H7 (cell line): Measurements from ENCODE around the gene WDR70. TPM values are rescaled to one million over a fixed set of nuclear protein-coding genes. Genes with fewer than 3 reads are reported as not detected.
"Not testable (repeated sequence)": the region's sequence is repeated elsewhere in the genome, so short reads cannot be mapped to it uniquely, and the experiment has no call there.

Experiments
- DNase-seq: peaks from one replicate; pipeline ENCODE4 v3.0.0; 2012
- H3K27me3 ChIP-seq: 2 replicates; pipeline ENCODE4 v1.6.0; 2011; ENCODE audit warnings: mild to moderate bottlenecking, low read length; ENCODE audit not compliant: control insufficient read depth, insufficient read depth
- H3K36me3 ChIP-seq: replicated peaks from 2 replicates; pipeline ENCODE4 v1.5.1; 2011; ENCODE audit warnings: low read length; ENCODE audit not compliant: control insufficient read depth, insufficient read depth
- H3K4me3 ChIP-seq: 2 replicates; pipeline ENCODE4 v1.5.1; 2011; ENCODE audit warnings: low read depth, mild to moderate bottlenecking, control low read depth, low read length, moderate library complexity; ENCODE audit not compliant: insufficient read depth
- total RNA-seq: library from RNA; depleted of rRNA; stranded (reverse); fragments of >200 nt; shearing (Covaris generic); gene quantifications from 2 replicates; pipeline ENCODE4 v1.2.3, GENCODE V29; 2014

The WDR70 gene
- total RNA-seq, 1 experiment from 2014 or later, result 28.0 TPM

DNA sequence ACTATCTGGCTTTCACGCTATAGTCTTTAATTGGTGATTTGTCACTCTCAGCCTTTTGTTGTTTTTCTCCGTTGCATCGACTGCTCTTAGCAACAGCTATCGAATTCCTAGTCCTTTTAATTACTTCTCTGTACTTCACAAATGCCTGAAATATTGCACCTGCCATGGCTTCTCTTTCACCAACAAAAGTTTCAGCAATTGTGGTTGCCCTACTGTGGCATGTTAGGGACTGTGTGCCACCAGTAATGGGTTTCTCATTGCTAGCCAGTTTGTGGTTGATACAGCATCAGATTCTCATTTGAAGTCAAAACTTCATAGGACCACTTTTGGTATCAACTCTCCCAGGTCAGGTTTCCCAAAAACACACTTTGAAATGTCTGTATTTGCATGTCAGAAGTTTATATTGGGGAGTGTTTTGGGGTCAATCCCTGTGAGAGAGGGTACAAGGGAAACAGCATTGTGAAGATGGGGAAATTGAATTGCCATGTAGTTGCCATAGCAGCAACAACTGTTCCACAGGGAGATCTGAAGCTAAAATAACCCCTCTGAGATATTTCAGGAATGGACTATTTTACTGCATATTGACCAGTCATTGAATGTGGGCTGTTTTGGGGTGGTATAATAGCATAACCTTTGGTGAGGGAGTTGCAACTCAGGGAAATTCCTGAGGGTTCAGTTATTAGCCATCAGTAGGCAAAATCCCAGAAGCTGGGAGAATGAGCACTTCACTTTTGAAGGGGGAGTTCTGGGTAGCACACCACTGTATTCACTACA, 99.2 kb downstream of the WDR70 start:
- no peaks in the 10 kb centered on the region; the same call in 1 of the 2 replicates for H3K36me3 ChIP-seq
- no peak overlapping the region for H3K4me3 ChIP-seq
- DNase-seq, result no peak
- no peaks in the 10 kb centered on the region for H3K27me3 ChIP-seq

DNA sequence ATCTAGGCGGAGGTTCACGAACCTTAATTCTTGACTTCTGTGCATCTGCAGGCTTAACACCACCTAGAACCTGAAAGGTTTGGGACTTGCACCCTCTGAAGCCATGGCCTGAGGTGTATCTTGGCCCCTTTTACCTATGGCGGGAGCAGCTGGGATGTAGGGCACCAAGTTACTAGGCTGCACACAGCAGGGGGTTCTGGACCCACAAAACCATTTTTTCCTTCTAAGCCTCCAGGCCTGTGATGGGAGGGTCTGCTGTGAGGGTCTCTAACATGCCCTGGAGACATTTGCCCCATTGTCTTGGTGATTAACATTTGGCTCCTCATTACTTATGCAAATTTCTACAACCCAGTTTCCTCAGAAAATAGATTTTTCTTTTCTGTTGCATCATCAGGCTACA, 102.3 kb downstream of the WDR70 start:
- H3K27me3 ChIP-seq, DNase-seq, H3K36me3 ChIP-seq, H3K4me3 ChIP-seq: not testable (repeated sequence)

DNA sequence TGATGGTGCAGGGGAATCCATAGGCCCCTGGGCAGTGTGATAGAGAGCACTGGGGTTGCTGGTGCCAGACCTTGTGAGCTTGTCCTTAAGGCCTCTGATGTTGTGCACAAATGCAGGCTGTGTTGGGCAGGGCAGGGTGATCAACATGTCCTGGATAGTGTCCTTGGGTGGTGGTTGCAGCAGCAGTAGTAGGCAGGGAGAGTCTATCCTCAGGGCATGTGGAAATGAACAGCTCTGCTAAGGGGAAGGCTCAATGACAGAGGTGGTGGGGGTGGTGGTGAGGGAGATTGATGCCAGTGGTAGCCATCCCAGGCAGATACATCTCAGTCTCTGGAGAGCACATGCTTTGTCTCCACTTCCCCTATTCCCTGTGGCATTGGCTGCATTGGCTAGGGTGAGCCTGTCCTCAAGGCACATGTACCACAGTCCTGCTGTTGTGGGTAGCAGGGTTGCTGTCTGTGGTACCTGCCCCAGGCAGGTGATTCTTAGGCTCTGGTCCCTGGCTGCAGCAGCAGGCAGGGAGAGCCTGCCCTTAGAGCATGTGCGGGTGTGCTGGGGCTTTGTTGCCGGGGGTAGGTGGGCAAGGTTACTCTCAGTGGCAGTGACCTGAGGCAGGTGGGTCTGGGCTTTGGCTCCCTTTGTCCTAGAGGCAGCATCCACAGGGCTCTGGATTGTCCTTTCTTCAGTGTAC, 111.1 kb downstream of the WDR70 start:
- no peak overlapping the region for H3K4me3 ChIP-seq
- DNase-seq, result no peak
- H3K27me3 ChIP-seq, result no peaks in the 10 kb centered on the region
- H3K36me3 ChIP-seq, result no peaks in the 10 kb centered on the region

DNA sequence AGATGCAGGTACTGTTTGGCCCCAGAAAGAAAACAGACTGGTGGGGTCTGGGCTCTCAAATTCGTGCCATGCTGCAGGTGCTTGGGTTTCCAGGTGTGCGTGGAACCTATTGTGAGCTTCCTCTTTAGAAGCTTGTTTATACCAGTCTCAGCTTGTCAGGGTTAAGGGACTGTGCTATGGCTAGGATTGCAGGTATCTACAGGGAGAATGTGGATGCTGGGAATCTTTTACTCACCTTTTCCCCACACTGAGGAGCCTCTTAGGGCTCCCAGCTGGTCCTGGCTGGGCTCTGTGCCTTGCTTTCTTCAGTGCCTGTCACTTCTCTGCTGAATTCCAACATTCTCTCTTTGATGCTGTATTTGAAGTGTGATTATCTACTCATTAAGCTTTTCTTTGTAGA, 111.8 kb downstream of the WDR70 start:
- DNase-seq, result no peak
- H3K27me3 ChIP-seq, result no peaks in the 10 kb centered on the region
- no peaks in the 10 kb centered on the region for H3K36me3 ChIP-seq
- H3K4me3 ChIP-seq, result no peak overlapping the region

DNA sequence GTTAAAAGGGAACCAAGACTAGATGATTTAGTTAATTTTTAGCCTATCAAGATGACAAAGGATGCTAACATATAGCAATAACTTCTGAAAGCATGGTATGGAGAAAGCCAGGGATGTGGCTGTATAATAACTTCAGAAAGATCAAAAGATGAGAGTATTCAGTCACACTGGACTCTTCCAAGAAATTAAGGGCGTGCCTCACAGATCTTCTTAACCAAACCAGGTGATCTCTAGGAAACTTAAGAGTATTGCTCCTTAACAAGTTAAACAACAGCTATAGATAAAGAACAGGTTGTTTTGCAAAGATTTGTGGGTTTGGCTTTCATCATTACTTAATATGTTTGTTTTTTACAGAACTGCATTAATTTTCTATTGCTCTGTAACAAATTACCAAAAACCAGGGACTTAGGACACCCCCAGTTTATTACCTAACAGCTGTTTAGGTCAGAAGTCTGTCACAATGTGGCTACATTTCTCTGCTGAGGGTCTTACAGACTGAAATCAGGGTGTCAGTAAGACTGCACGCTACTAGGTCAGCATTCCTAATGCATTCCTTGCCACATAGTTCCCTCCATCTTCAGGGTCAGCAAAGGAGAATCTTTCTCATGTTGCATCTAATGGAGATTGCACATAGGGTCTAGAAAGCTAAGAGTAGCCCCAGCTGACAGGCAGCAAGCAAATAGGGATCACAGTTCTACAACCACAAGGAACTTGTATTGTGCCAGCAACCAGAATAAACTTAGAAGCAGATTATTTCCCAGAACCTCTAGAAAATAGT, 113.8 kb downstream of the WDR70 start:
- Histone ChIP-seq H3K36me3 (no peaks in the 10 kb centered on the region), H3K27me3 (no peaks in the 10 kb centered on the region), H3K4me3 (no peak overlapping the region)
- DNase-seq, result no peak

DNA sequence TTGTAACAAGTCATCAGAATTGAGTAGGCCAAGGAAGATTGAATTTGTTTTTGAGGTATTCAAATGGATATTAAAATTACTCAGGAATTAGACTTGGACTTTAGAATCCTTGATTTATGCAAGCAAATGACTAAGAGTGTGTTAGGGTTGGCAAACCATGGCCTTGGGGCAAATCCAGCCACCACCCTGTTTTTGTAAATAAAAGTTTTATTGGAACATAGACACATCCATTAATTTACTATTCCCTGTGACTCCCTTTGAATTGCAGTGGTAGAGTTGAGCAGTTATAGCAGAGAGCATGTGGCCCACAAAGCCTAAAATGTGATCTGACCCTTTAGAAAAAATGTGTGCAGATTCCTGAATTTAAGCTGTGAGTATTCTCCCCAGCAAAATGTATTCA, 115.6 kb downstream of the WDR70 start:
- Histone ChIP-seq H3K27me3 (no peaks in the 10 kb centered on the region), H3K4me3 (no peak overlapping the region), H3K36me3 (no peaks in the 10 kb centered on the region)
- no peak for DNase-seq

DNA sequence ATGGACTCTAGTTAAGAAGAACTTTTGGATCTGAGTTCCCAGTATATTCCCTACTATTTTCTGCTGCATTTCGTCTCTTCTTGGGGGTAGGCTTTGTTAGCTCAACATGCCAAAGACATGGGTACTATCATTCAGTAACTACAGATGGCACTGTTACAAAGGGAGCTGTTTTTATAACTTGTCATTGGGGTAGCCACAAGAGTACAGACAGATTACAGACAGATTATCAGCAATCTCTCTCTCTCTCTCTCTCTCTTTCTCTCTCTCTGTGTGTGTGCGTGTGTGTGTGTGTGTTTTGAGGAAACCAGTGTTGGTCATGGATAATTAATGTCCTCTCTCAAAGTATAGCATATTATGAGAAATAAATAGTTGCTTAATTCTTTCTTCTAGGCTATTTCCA, 116.1 kb downstream of the WDR70 start:
- Histone ChIP-seq H3K36me3 (no peaks in the 10 kb centered on the region), H3K4me3 (no peak overlapping the region), H3K27me3 (no peaks in the 10 kb centered on the region)
- no peak for DNase-seq

DNA sequence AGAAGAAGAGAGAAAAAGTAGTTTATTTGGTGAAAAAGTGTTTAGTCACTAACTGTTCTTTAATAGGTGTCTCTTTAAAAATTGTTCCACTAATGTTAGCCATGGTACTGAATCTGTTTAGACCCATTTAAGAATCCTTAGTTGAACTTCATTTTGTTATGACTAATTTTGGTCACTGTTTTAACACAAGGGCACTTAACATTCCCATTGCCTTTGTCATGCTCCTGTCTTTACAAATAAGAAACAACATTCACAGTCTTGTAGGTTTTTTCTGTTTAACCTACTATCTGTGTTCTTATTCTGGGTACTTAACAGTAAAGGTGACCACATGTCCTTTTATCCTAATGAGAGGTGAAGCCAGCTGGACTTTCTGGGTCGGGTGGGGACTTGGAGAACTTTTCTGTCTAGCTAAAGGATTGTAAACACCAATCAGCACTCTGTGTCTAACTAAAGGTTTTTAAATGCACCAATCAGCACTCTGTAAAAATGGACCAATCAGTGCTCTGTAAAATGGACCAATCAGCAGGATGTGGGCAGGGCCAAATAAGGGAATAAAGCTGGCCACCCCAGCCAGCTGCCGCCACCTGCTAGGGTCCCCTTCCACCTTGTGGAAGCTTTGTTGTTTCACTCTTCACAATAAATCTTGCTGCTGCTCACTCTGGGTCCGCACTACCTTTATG, 116.7 kb downstream of the WDR70 start:
- no peak overlapping the region for H3K4me3 ChIP-seq
- no peaks in the 10 kb centered on the region for H3K36me3 ChIP-seq
- no peak for DNase-seq
- H3K27me3 ChIP-seq, result no peaks in the 10 kb centered on the region

DNA sequence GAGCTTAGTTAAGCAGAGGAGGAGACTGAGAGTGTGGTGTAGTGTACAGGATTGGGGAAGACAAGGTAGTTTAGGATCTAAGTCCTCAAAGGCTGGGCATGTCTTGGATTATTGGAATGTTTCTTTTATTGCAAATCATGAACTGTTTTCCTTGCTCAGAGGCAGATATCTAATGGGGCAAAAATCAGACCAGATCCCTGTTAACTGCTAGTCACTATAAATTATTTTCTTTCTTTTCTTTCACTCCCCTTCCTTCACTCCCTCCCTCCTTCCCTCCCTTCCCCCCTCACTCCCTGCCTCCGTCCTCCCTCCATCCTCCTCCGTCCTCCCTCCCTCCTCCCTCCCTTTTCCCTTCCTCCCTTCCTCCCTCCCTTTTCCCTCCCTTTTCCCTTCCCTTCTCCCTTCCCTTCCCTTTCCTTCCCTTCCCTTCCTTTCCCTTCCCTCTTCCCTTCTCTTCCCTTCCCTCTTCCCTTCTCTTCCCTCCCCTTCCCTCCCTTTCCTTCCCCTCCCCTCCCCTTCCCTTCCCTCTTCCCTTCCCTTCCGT, 117.9 kb downstream of the WDR70 start:
- H3K36me3 ChIP-seq, result no peaks in the 10 kb centered on the region
- no peaks in the 10 kb centered on the region for H3K27me3 ChIP-seq
- DNase-seq, result no peak
- no peak overlapping the region for H3K4me3 ChIP-seq

DNA sequence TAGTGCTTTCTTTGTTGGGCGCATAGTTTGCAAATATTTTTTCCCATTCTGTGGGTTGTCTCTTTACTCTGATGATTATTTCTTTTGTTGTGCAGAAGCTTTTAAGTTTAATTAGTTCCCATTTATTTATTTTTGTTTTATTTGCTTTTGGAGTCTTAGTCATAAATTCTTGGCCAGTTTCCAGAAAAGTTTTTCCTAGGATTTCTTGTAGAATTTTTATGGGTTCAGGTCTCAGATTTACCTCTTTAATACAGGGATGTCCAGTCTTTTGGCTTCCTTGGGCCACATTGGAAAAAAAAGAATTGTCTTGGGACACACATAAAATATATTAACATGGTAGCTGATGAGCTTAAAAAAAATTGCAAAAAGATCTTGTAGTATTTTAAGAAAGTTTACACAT, 122.0 kb downstream of the WDR70 start:
- Histone ChIP-seq H3K4me3 (no peak overlapping the region), H3K27me3 (no peaks in the 10 kb centered on the region), H3K36me3 (no peaks in the 10 kb centered on the region)
- DNase-seq, result no peak

DNA sequence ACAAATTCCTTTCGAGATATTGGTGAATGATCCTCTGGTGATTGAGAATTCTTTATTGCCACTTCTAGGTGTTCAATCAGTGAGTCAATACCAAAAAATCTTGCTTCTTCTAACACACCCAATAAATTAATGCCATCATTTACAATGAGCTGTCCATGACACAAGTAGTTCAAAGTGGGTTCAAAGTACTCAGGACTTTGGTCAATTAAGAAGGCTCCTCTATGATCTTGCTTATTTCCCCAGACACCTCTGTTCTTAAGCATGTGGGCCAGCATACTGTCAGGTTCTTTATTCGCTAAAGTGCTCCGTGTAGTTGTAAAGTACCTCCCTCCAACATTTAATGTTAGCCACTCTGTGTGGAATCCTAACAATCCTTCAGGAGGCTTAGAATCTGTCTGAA, 127.1 kb downstream of the WDR70 start:
- Histone ChIP-seq H3K36me3 (no peaks in the 10 kb centered on the region), H3K4me3 (no peak overlapping the region), H3K27me3 (no peaks in the 10 kb centered on the region)
- DNase-seq, result no peak

DNA sequence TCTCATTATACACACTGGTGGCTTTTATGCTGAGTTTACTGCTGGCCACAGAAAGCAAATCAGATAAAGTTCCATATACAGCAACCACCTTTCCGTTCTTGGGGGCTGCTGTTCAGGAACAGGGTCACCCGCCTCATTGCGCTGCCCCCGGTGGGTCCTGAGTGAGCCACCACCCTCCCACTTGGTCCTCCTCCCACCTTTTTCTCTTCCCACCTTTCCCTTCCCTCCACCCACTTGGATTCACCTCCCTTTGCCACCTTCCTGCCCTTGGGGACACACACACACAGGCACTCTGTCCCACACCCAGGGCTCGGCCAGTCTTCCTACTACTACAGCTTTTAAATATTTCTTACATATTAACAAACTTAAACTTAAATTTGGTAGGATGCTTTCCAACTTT, 127.6 kb downstream of the WDR70 start:
- Histone ChIP-seq H3K27me3 (no peaks in the 10 kb centered on the region), H3K36me3 (no peaks in the 10 kb centered on the region), H3K4me3 (no peak overlapping the region)
- no peak for DNase-seq

DNA sequence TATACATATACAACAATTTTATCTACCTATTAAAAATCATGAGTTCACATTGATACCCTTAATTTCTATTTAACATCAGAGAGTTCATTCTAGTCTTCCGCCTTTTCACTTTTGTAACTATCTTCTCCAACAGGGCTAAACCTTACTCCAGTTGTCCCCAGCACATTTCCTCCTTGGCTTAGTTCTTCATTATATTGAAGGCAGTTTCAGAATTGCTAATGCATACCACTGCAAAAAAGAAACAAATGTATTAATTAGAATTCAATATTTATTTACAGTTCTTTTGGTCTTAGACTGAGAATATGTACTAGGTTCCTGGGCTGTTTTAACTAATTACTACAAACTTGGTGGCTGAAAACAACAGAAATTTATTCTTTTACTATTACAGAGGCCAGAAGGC, 132.5 kb downstream of the WDR70 start:
- DNase-seq, result no peak
- H3K36me3 ChIP-seq, result no peaks in the 10 kb centered on the region
- no peak overlapping the region for H3K4me3 ChIP-seq
- no peaks in the 10 kb centered on the region for H3K27me3 ChIP-seq

DNA sequence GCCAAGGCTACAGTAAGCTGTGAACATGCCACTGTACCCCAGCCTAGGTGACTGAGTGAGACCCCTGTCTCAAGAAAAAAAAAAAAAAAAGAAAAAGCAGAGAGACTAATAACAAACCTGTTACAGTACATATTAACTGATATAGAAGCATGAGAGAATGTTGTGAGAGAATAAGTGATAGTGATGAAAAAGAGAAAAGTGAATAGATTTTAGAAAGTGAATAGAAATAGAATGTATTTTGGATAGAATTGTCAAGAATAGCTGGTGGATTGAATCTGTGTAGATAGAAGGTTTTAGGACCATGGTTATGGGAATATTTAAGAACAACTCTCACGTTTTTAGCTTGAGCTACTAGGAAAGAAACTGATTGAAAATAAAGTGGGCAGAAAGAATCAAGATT, 135.8 kb downstream of the WDR70 start:
- H3K4me3 ChIP-seq, result no peak overlapping the region
- H3K36me3 ChIP-seq, result no peaks in the 10 kb centered on the region

More for the DNA sequence above, 135.8 kb downstream of the WDR70 start:
- no peak for DNase-seq
- no peaks in the 10 kb centered on the region for H3K27me3 ChIP-seq
